ENCODE measurements around the gene WDR38. TPM values are rescaled to one million over a fixed set of nuclear protein-coding genes. Genes with fewer than 3 reads are reported as not detected.

Gene WDR38
- total and polyA plus RNA-seq, 2 donors (not counting 1 experiment from before 2014, with no cell fraction given), result not detected

- no peak overlapping the region for H3K9ac ChIP-seq (ENCODE audit: insufficient read depth, low read length)
- no peaks in the 10 kb centered on the region for H3K9me3 ChIP-seq (ENCODE audit: control insufficient read depth, insufficient read depth, low read depth, low read length)
- H3K27ac ChIP-seq (ENCODE audit: insufficient read depth, low read length), result no peak overlapping the region
- H3K27me3 ChIP-seq (ENCODE audit: control insufficient read depth, insufficient read depth, low read length), result no peaks in the 10 kb centered on the region
- H3K4me3 ChIP-seq (replicated peaks in 1 of 4; ENCODE audit: control extremely low read depth in 1 of 4, insufficient read depth in 1 of 4, low read depth in 3 of 4, low read length in 4 of 4), result no peak overlapping the region
- no peak overlapping the region for H2AFZ ChIP-seq (ENCODE audit: low read length)
- peaks cover 9% of the 10 kb centered on the region for H3K4me1 ChIP-seq (ENCODE audit: control insufficient read depth, extremely low read depth, insufficient read depth, low read length)
- no peak overlapping the region for H3K4me2 ChIP-seq (ENCODE audit: extremely low read depth, insufficient read depth, low read length)
- H4K20me1 ChIP-seq (ENCODE audit: control insufficient read depth, extremely low read depth, insufficient read depth, low read length), result no peaks in the 10 kb centered on the region
- TF ChIP-seq, protein P1, sequence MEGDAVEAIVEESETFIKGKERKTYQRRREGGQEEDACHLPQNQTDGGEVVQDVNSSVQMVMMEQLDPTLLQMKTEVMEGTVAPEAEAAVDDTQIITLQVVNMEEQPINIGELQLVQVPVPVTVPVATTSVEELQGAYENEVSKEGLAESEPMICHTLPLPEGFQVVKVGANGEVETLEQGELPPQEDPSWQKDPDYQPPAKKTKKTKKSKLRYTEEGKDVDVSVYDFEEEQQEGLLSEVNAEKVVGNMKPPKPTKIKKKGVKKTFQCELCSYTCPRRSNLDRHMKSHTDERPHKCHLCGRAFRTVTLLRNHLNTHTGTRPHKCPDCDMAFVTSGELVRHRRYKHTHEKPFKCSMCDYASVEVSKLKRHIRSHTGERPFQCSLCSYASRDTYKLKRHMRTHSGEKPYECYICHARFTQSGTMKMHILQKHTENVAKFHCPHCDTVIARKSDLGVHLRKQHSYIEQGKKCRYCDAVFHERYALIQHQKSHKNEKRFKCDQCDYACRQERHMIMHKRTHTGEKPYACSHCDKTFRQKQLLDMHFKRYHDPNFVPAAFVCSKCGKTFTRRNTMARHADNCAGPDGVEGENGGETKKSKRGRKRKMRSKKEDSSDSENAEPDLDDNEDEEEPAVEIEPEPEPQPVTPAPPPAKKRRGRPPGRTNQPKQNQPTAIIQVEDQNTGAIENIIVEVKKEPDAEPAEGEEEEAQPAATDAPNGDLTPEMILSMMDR (conservative IDR thresholded peaks at IDR 0.05 in 1 of 2, IDR thresholded peaks at IDR 0.05 in 1 of 2; ENCODE audit: low read depth in 1 of 2, low read length in 2 of 2), result no peak
- no peak for TF ChIP-seq EZH2 (IDR thresholded peaks at IDR 0.05; ENCODE audit: low read length, missing control alignments)
- H3K36me3 ChIP-seq (ENCODE audit: control insufficient read depth, insufficient read depth, low read length), result no peaks in the 10 kb centered on the region
- no peak for DNase-seq (ENCODE audit: low read depth in 2 of 2)
- no peaks in the 10 kb centered on the region for H3K79me2 ChIP-seq (ENCODE audit: control insufficient read depth, insufficient read depth, low read length)
Observed at GRCh38 chr9:124828489-124829333, 24.5 kb upstream of the WDR38 start.

DNA sequence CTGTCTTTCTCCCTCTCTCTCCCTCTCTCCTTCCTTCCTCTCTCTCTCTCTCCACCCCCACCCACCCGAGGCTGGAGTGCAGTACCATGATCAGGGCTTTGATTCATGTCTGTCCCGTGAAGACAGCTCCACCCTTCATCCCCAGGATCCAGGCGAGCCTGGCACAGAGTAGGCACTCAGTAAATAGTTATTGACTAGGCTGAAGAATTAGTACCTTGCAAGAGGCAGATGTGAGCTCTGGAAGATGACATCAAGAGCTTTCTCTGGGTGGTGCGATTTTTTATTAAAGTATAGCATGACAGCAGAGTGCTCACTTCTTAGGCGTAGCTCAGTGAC lies 24.0 kb upstream of the WDR38 start:
- Histone ChIP-seq H3K4me1 (ENCODE audit: control insufficient read depth, extremely low read depth, insufficient read depth, low read length) (peaks cover 10% of the 10 kb centered on the region), H3K36me3 (ENCODE audit: control insufficient read depth, insufficient read depth, low read length) (no peaks in the 10 kb centered on the region), H2AFZ (ENCODE audit: low read length) (no peak overlapping the region), H3K79me2 (ENCODE audit: control insufficient read depth, insufficient read depth, low read length) (no peaks in the 10 kb centered on the region), H3K9ac (ENCODE audit: insufficient read depth, low read length) (no peak overlapping the region), H3K4me3 (replicated peaks in 1 of 4; ENCODE audit: control extremely low read depth in 1 of 4, insufficient read depth in 1 of 4, low read depth in 3 of 4, low read length in 4 of 4) (no peak overlapping the region), H4K20me1 (ENCODE audit: control insufficient read depth, extremely low read depth, insufficient read depth, low read length) (no peaks in the 10 kb centered on the region), H3K27me3 (ENCODE audit: control insufficient read depth, insufficient read depth, low read length) (no peaks in the 10 kb centered on the region), H3K27ac (ENCODE audit: insufficient read depth, low read length) (no peak overlapping the region), H3K4me2 (ENCODE audit: extremely low read depth, insufficient read depth, low read length) (no peak overlapping the region), H3K9me3 (ENCODE audit: control insufficient read depth, insufficient read depth, low read depth, low read length) (no peaks in the 10 kb centered on the region)
- no peak for DNase-seq (ENCODE audit: low read depth in 2 of 2)
- TF ChIP-seq EZH2 (IDR thresholded peaks at IDR 0.05; ENCODE audit: low read length, missing control alignments), result no peak
- TF ChIP-seq, protein P1 (conservative IDR thresholded peaks at IDR 0.05 in 1 of 2, IDR thresholded peaks at IDR 0.05 in 1 of 2; ENCODE audit: low read depth in 1 of 2, low read length in 2 of 2), result no peak

- Histone ChIP-seq H3K79me2 (ENCODE audit: control insufficient read depth, insufficient read depth, low read length) (no peaks in the 10 kb centered on the region), H3K4me1 (ENCODE audit: control insufficient read depth, extremely low read depth, insufficient read depth, low read length) (peaks cover 21% of the 10 kb centered on the region), H3K9ac (ENCODE audit: insufficient read depth, low read length) (no peak overlapping the region), H3K4me3 (replicated peaks in 1 of 4; ENCODE audit: control extremely low read depth in 1 of 4, insufficient read depth in 1 of 4, low read depth in 3 of 4, low read length in 4 of 4) (no peak overlapping the region), H2AFZ (ENCODE audit: low read length) (no peak overlapping the region), H3K4me2 (ENCODE audit: extremely low read depth, insufficient read depth, low read length) (no peak overlapping the region), H3K27me3 (ENCODE audit: control insufficient read depth, insufficient read depth, low read length) (no peaks in the 10 kb centered on the region), H3K27ac (ENCODE audit: insufficient read depth, low read length) (no peak overlapping the region), H3K9me3 (ENCODE audit: control insufficient read depth, insufficient read depth, low read depth, low read length) (no peaks in the 10 kb centered on the region), H4K20me1 (ENCODE audit: control insufficient read depth, extremely low read depth, insufficient read depth, low read length) (no peaks in the 10 kb centered on the region), H3K36me3 (ENCODE audit: control insufficient read depth, insufficient read depth, low read length) (no peaks in the 10 kb centered on the region)
- TF ChIP-seq, protein P1 (conservative IDR thresholded peaks at IDR 0.05 in 1 of 2, IDR thresholded peaks at IDR 0.05 in 1 of 2; ENCODE audit: low read depth in 1 of 2, low read length in 2 of 2), result no peak
- TF ChIP-seq EZH2 (IDR thresholded peaks at IDR 0.05; ENCODE audit: low read length, missing control alignments), result no peak
- no peak for DNase-seq (ENCODE audit: low read depth in 2 of 2)
Observed at GRCh38 chr9:124830593-124830992, 22.7 kb upstream of the WDR38 start.
